ENCODE measurements around the gene BRICD5.

BRICD5 gene

GRCh38 chr16:2212362-2213324 is 2.0 kb upstream of the BRICD5 start:
- Histone ChIP-seq H3K9ac (ENCODE audit: low read length) (no peak overlapping the region), H3K27ac (ENCODE audit: low read length) (no peak overlapping the region), H3K27me3 (ENCODE audit: control insufficient read depth, insufficient read depth, low read length) (no peaks in the 10 kb centered on the region), H3K4me3 (ENCODE audit: low read length) (peak overlapping the region; percentile 64), H3K36me3 (ENCODE audit: control insufficient read depth, low read depth, low read length) (peaks cover 28% of the 10 kb centered on the region), H3K4me1 (ENCODE audit: control insufficient read depth, low read depth, low read length) (peaks cover 4% of the 10 kb centered on the region), H3K9me3 (ENCODE audit: control insufficient read depth, low read depth, low read length) (no peaks in the 10 kb centered on the region)

GRCh38 chr16:2211923-2212347 is 1.3 kb upstream of the BRICD5 start:
- Histone ChIP-seq H3K4me3 (ENCODE audit: low read length) (no peak overlapping the region), H3K4me1 (ENCODE audit: control insufficient read depth, low read depth, low read length) (peaks cover 4% of the 10 kb centered on the region), H3K9ac (ENCODE audit: low read length) (no peak overlapping the region), H3K27ac (ENCODE audit: low read length) (no peak overlapping the region), H3K9me3 (ENCODE audit: control insufficient read depth, low read depth, low read length) (no peaks in the 10 kb centered on the region), H3K27me3 (ENCODE audit: control insufficient read depth, insufficient read depth, low read length) (no peaks in the 10 kb centered on the region), H3K36me3 (ENCODE audit: control insufficient read depth, low read depth, low read length) (peaks cover 34% of the 10 kb centered on the region)

- peaks cover 34% of the 10 kb centered on the region for H3K36me3 ChIP-seq (ENCODE audit: control insufficient read depth, low read depth, low read length)
- no peaks in the 10 kb centered on the region for H3K27me3 ChIP-seq (ENCODE audit: control insufficient read depth, insufficient read depth, low read length)
- no peaks in the 10 kb centered on the region for H3K9me3 ChIP-seq (ENCODE audit: control insufficient read depth, low read depth, low read length)
- H3K27ac ChIP-seq (ENCODE audit: low read length): no peak overlapping the region
- H3K4me1 ChIP-seq (ENCODE audit: control insufficient read depth, low read depth, low read length): peaks cover 4% of the 10 kb centered on the region
- no peak overlapping the region for H3K9ac ChIP-seq (ENCODE audit: low read length)
- H3K4me3 ChIP-seq (ENCODE audit: low read length): no peak overlapping the region
Observed at GRCh38 chr16:2210009-2210332, 692 bp downstream of the BRICD5 start.

GRCh38 chr16:2209258-2210008 is 1.2 kb downstream of the BRICD5 start:
- H3K9me3 ChIP-seq (ENCODE audit: control insufficient read depth, low read depth, low read length): no peaks in the 10 kb centered on the region
- no peak overlapping the region for H3K9ac ChIP-seq (ENCODE audit: low read length)
- peaks cover 4% of the 10 kb centered on the region for H3K4me1 ChIP-seq (ENCODE audit: control insufficient read depth, low read depth, low read length)
- no peaks in the 10 kb centered on the region for H3K27me3 ChIP-seq (ENCODE audit: control insufficient read depth, insufficient read depth, low read length)
- H3K36me3 ChIP-seq (ENCODE audit: control insufficient read depth, low read depth, low read length): peaks cover 34% of the 10 kb centered on the region
- no peak overlapping the region for H3K27ac ChIP-seq (ENCODE audit: low read length)
- H3K4me3 ChIP-seq (ENCODE audit: low read length): no peak overlapping the region

- no peak overlapping the region for H3K9ac ChIP-seq (ENCODE audit: low read length)
- H3K36me3 ChIP-seq (ENCODE audit: control insufficient read depth, low read depth, low read length): peaks cover 34% of the 10 kb centered on the region
- H3K4me3 ChIP-seq (ENCODE audit: low read length): no peak overlapping the region
- no peaks in the 10 kb centered on the region for H3K27me3 ChIP-seq (ENCODE audit: control insufficient read depth, insufficient read depth, low read length)
- no peak overlapping the region for H3K27ac ChIP-seq (ENCODE audit: low read length)
- no peaks in the 10 kb centered on the region for H3K9me3 ChIP-seq (ENCODE audit: control insufficient read depth, low read depth, low read length)
- H3K4me1 ChIP-seq (ENCODE audit: control insufficient read depth, low read depth, low read length): peaks cover 4% of the 10 kb centered on the region
Observed at GRCh38 chr16:2208772-2209171, 1.9 kb downstream of the BRICD5 start.

GRCh38 chr16:2208308-2208707 is 2.4 kb downstream of the BRICD5 start:
- Histone ChIP-seq H3K4me1 (ENCODE audit: control insufficient read depth, low read depth, low read length) (peaks cover 4% of the 10 kb centered on the region), H3K27ac (ENCODE audit: low read length) (no peak overlapping the region), H3K9me3 (ENCODE audit: control insufficient read depth, low read depth, low read length) (no peaks in the 10 kb centered on the region), H3K36me3 (ENCODE audit: control insufficient read depth, low read depth, low read length) (peaks cover 34% of the 10 kb centered on the region), H3K9ac (ENCODE audit: low read length) (no peak overlapping the region), H3K4me3 (ENCODE audit: low read length) (no peak overlapping the region), H3K27me3 (ENCODE audit: control insufficient read depth, insufficient read depth, low read length) (no peaks in the 10 kb centered on the region)

- Histone ChIP-seq H3K9ac (ENCODE audit: low read length) (no peak overlapping the region), H3K36me3 (ENCODE audit: control insufficient read depth, low read depth, low read length) (peaks cover 33% of the 10 kb centered on the region), H3K27me3 (ENCODE audit: control insufficient read depth, insufficient read depth, low read length) (no peaks in the 10 kb centered on the region), H3K4me1 (ENCODE audit: control insufficient read depth, low read depth, low read length) (peaks cover 1% of the 10 kb centered on the region), H3K9me3 (ENCODE audit: control insufficient read depth, low read depth, low read length) (no peaks in the 10 kb centered on the region), H3K27ac (ENCODE audit: low read length) (no peak overlapping the region), H3K4me3 (ENCODE audit: low read length) (no peak overlapping the region)
Observed at GRCh38 chr16:2207872-2208271, 2.8 kb downstream of the BRICD5 start.

- H3K27ac ChIP-seq (ENCODE audit: low read length): no peak overlapping the region
- no peak overlapping the region for H3K9ac ChIP-seq (ENCODE audit: low read length)
- H3K27me3 ChIP-seq (ENCODE audit: control insufficient read depth, insufficient read depth, low read length): no peaks in the 10 kb centered on the region
- peaks cover 26% of the 10 kb centered on the region for H3K36me3 ChIP-seq (ENCODE audit: control insufficient read depth, low read depth, low read length)
- no peaks in the 10 kb centered on the region for H3K4me1 ChIP-seq (ENCODE audit: control insufficient read depth, low read depth, low read length)
- H3K9me3 ChIP-seq (ENCODE audit: control insufficient read depth, low read depth, low read length): no peaks in the 10 kb centered on the region
- H3K4me3 ChIP-seq (ENCODE audit: low read length): no peak overlapping the region
Observed at GRCh38 chr16:2206780-2207433, 3.8 kb downstream of the BRICD5 start.

- Histone ChIP-seq H3K9me3 (ENCODE audit: control insufficient read depth, low read depth, low read length) (no peaks in the 10 kb centered on the region), H3K36me3 (ENCODE audit: control insufficient read depth, low read depth, low read length) (peaks cover 25% of the 10 kb centered on the region), H3K9ac (ENCODE audit: low read length) (no peak overlapping the region), H3K4me3 (ENCODE audit: low read length) (peak overlapping the region; percentile 96), H3K27me3 (ENCODE audit: control insufficient read depth, insufficient read depth, low read length) (no peaks in the 10 kb centered on the region), H3K4me1 (ENCODE audit: control insufficient read depth, low read depth, low read length) (no peaks in the 10 kb centered on the region), H3K27ac (ENCODE audit: low read length) (no peak overlapping the region)
Observed at GRCh38 chr16:2206420-2206779, 4.3 kb downstream of the BRICD5 start.

- Histone ChIP-seq H3K27ac (ENCODE audit: low read length) (no peak overlapping the region), H3K4me3 (ENCODE audit: low read length) (peak overlapping the region; percentile 96), H3K9me3 (ENCODE audit: control insufficient read depth, low read depth, low read length) (no peaks in the 10 kb centered on the region), H3K9ac (ENCODE audit: low read length) (peak overlapping the region; percentile 75), H3K36me3 (ENCODE audit: control insufficient read depth, low read depth, low read length) (peaks cover 25% of the 10 kb centered on the region), H3K4me1 (ENCODE audit: control insufficient read depth, low read depth, low read length) (no peaks in the 10 kb centered on the region), H3K27me3 (ENCODE audit: control insufficient read depth, insufficient read depth, low read length) (no peaks in the 10 kb centered on the region)
Observed at GRCh38 chr16:2205967-2206313, 4.7 kb downstream of the BRICD5 start.

GRCh38 chr16:2205104-2205966 is 5.3 kb downstream of the BRICD5 start, which contains the start of gene MLST8:
TSS of gene MLST8 (plus strand) at chr16:2205454. CDS start at chr16:2206086, 632 bp downstream.
- H3K4me3 ChIP-seq (ENCODE audit: low read length): peak within 1 kb of the TSS; percentile 96
- H3K4me1 ChIP-seq (ENCODE audit: control insufficient read depth, low read depth, low read length): no peaks in the 10 kb centered on the region

More at GRCh38 chr16:2205104-2205966, 5.3 kb downstream of the BRICD5 start, which contains the start of gene MLST8:
- no peaks in the 10 kb centered on the region for H3K9me3 ChIP-seq (ENCODE audit: control insufficient read depth, low read depth, low read length)
- H3K27ac ChIP-seq (ENCODE audit: low read length): peak within 1 kb of the TSS; percentile 63
- H3K36me3 ChIP-seq (ENCODE audit: control insufficient read depth, low read depth, low read length): peaks cover 25% of the 10 kb centered on the region
- peak within 1 kb of the TSS; percentile 75 for H3K9ac ChIP-seq (ENCODE audit: low read length)
- no peaks in the 10 kb centered on the region for H3K27me3 ChIP-seq (ENCODE audit: control insufficient read depth, insufficient read depth, low read length)

Measured in iPS-18a (cell line).